IPS-NIHi7 (cell line): ENCODE results near the gene MSRB2.
A peak's percentile ranks its signal among the peaks of the same experiment; 100 is the strongest.
"Not testable (repeated sequence)": the region's sequence is repeated elsewhere in the genome, so short reads cannot be mapped to it uniquely, and the experiment has no call there.

ENCODE experiments used
- DNase-seq: peaks from one replicate; pipeline ENCODE4 v3.0.0; 2012; ENCODE audit warnings: mixed read lengths; ENCODE audit errors: extremely low spot score

Gene MSRB2

GRCh38 chr10:23095404-23095965 is at the start of gene MSRB2:
Gene MSRB2 (plus strand): TSS chr10:23095579. CDS start chr10:23095609, 30 bp downstream.
- peak; percentile 94 for DNase-seq

- DNase-seq = no peak
These were observed 49.4 kb upstream of the MSRB2 start for GRCh38 chr10:23046027-23046426.

GRCh38 chr10:23047201-23048050 is 48.0 kb upstream of the MSRB2 start:
- no peak for DNase-seq

- DNase-seq = no peak
These were observed 47.2 kb upstream of the MSRB2 start for GRCh38 chr10:23048191-23048590.

- no peak for DNase-seq
These were observed 44.1 kb upstream of the MSRB2 start for GRCh38 chr10:23051278-23051677.

GRCh38 chr10:23051855-23052331 is 43.5 kb upstream of the MSRB2 start:
- DNase-seq = no peak

GRCh38 chr10:23053036-23053435 is 42.3 kb upstream of the MSRB2 start:
- peak; percentile 48 for DNase-seq

GRCh38 chr10:23055424-23056185 is 39.8 kb upstream of the MSRB2 start:
- peak; percentile 19 for DNase-seq

GRCh38 chr10:23056186-23056579 is 39.2 kb upstream of the MSRB2 start:
- DNase-seq = no peak

GRCh38 chr10:23058366-23058765 is 37.0 kb upstream of the MSRB2 start:
- no peak for DNase-seq

GRCh38 chr10:23060918-23061317 is 34.5 kb upstream of the MSRB2 start:
- DNase-seq = no peak

- no peak for DNase-seq
These were observed 32.1 kb upstream of the MSRB2 start for GRCh38 chr10:23063045-23063972.

GRCh38 chr10:23063973-23064812 is 31.2 kb upstream of the MSRB2 start:
- no peak for DNase-seq

GRCh38 chr10:23064813-23065114 is 30.6 kb upstream of the MSRB2 start:
- not testable (repeated sequence) for DNase-seq

- DNase-seq = no peak
These were observed 30.0 kb upstream of the MSRB2 start for GRCh38 chr10:23065181-23065948.

- no peak for DNase-seq
These were observed 28.0 kb upstream of the MSRB2 start for GRCh38 chr10:23067337-23067736.

GRCh38 chr10:23067939-23068775 is 27.2 kb upstream of the MSRB2 start:
- DNase-seq = peak; percentile 84

- DNase-seq = no peak
These were observed 26.2 kb upstream of the MSRB2 start for GRCh38 chr10:23069019-23069815.
